A673 (cell line): ENCODE results near the gene H19.

Source experiments
- CTCF ChIP-seq: fragments of 300-800, 200-600 bp; sonication (generic); conservative IDR thresholded peaks from 2 replicates; pipeline ENCODE4 v1.5.1; 2017; ENCODE audit warnings: low read depth, mild to moderate bottlenecking, antibody characterized with exemption, low read length, moderate library complexity, mixed read lengths
- EZH2 ChIP-seq: fragments of 200-600 bp; sonication (generic); IDR thresholded peaks from 2 replicates; pipeline ENCODE4 v1.6.1; 2017; ENCODE audit warnings: borderline replicate concordance, low read depth, mild to moderate bottlenecking, mixed read lengths, antibody characterized with exemption, low read length; ENCODE audit not compliant: poor library complexity, severe bottlenecking

DNA sequence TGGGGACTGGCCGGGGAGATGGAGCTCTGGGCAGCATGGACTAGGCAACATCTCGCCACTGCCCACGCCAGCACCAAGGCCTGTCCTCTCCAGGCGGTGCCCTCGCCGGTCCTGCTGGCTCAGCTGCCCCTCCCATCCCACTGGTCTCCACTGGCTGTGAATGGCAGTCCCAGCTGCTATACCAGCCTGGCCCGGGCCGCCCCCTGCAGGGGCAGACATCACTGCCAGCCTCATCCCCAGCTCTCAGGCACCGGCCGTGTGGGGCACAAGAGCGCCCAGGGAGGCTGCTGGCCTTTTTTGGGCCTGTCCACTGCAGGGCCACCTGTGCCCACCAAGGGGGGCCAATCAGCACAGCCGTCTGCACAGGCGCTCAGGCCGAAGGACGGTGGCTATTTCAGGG, 30.1 kb upstream of the H19 start:
- TF ChIP-seq CTCF (no peak), EZH2 (no peak)
